IPS-NIHi11 (cell line): Measurements from ENCODE around the gene PAK1.
A peak's percentile ranks its signal among the peaks of the same experiment; 100 is the strongest.

Source experiments
- DNase-seq: peaks from one replicate; pipeline ENCODE4 v3.0.0; 2012; ENCODE audit warnings: mixed read lengths, low spot score

The PAK1 gene

GRCh38 chr11:77436506-77436905 is 37.4 kb downstream of the PAK1 start:
- DNase-seq = no peak

- no peak for DNase-seq
Measured at GRCh38 chr11:77435972-77436371, 37.9 kb downstream of the PAK1 start.

GRCh38 chr11:77431813-77432212 is 42.1 kb downstream of the PAK1 start:
- DNase-seq = no peak

GRCh38 chr11:77428598-77428997 is 45.3 kb downstream of the PAK1 start:
- DNase-seq = no peak

GRCh38 chr11:77425346-77425745 is 48.5 kb downstream of the PAK1 start:
- DNase-seq = no peak

GRCh38 chr11:77424644-77425043 is 49.2 kb downstream of the PAK1 start:
- DNase-seq = no peak

GRCh38 chr11:77423624-77424023 is 50.3 kb downstream of the PAK1 start:
- DNase-seq = no peak

- no peak for DNase-seq
Measured at GRCh38 chr11:77422687-77423086, 51.2 kb downstream of the PAK1 start.

- no peak for DNase-seq
Measured at GRCh38 chr11:77421041-77421723, 52.7 kb downstream of the PAK1 start.

- DNase-seq = no peak
Measured at GRCh38 chr11:77418971-77419597, 54.8 kb downstream of the PAK1 start.

GRCh38 chr11:77418155-77418970 is 55.5 kb downstream of the PAK1 start:
- DNase-seq = no peak

GRCh38 chr11:77416357-77416756 is 57.5 kb downstream of the PAK1 start:
- DNase-seq = no peak

GRCh38 chr11:77413850-77414460 is 59.9 kb downstream of the PAK1 start:
- DNase-seq = no peak

- DNase-seq = no peak
Measured at GRCh38 chr11:77412814-77413213, 61.1 kb downstream of the PAK1 start.

- peak; percentile 87 for DNase-seq
Measured at GRCh38 chr11:77411717-77412441, 62.0 kb downstream of the PAK1 start.

GRCh38 chr11:77411137-77411707 is 62.7 kb downstream of the PAK1 start:
- DNase-seq = no peak

GRCh38 chr11:77410076-77410827 is 63.6 kb downstream of the PAK1 start:
- no peak for DNase-seq

- DNase-seq = no peak
Measured at GRCh38 chr11:77409046-77409445, 64.8 kb downstream of the PAK1 start.

- DNase-seq = no peak
Measured at GRCh38 chr11:77407613-77408012, 66.3 kb downstream of the PAK1 start.

- no peak for DNase-seq
Measured at GRCh38 chr11:77406396-77406795, 67.5 kb downstream of the PAK1 start.

GRCh38 chr11:77403211-77403610 is 70.7 kb downstream of the PAK1 start:
- no peak for DNase-seq
